Left ventricle myocardium inferior (tissue), 1 donor: Measurements from ENCODE around the gene MAP3K10. TPM values are rescaled to one million over a fixed set of nuclear protein-coding genes. Genes with fewer than 3 reads are reported as not detected.
"Not testable (repeated sequence)": the region's sequence is repeated elsewhere in the genome, so short reads cannot be mapped to it uniquely, and the experiment has no call there.

Source experiments
- DNase-seq: peaks from one replicate; pipeline ENCODE4 v3.0.0-alpha.2; 2020
- H3K27ac ChIP-seq: fragments of 200-600 bp; replicated peaks from 2 replicates; pipeline ENCODE4 v1.8.0; 2021
- H3K27me3 ChIP-seq: fragments of 200-600 bp; 2 replicates; pipeline ENCODE4 v1.8.0; 2021; ENCODE audit warnings: low read depth
- H3K36me3 ChIP-seq: fragments of 200-600 bp; 2 replicates; pipeline ENCODE4 v1.8.0; 2021
- H3K4me1 ChIP-seq: fragments of 200-600 bp; 2 replicates; pipeline ENCODE4 v1.8.0; 2021
- H3K4me3 ChIP-seq: fragments of 200-600 bp; 2 replicates; pipeline ENCODE4 v1.8.0; 2021; ENCODE audit warnings: mild to moderate bottlenecking, moderate library complexity
- H3K9me3 ChIP-seq: fragments of 200-600 bp; replicated peaks from 2 replicates; pipeline ENCODE4 v1.8.0; 2021
- CTCF ChIP-seq: fragments of 200-600 bp; IDR thresholded peaks from 2 replicates; pipeline ENCODE4 v1.8.0; 2021; ENCODE audit warnings: antibody characterized with exemption, mild to moderate bottlenecking, borderline replicate concordance
- intact Hi-C: fragments of 100-400 bp; cut with micrococcal nuclease; formaldehyde crosslinking; loops from one replicate; pipeline ENCODE4 v1.11.0; 2022
- total RNA-seq: library from RNA; stranded (reverse); fragmentation: NEBNext Ultra II Directional; extraction: Animal tissue kit (Norgen Biotek cat#: 25700); gene quantifications from one replicate; pipeline ENCODE4 v1.2.1, GENCODE V29; 2021
- donor health status: DM: no; HTN: yes; CAD: no; lungs with severe emphysema.

The MAP3K10 gene
- total RNA-seq, 1 donor from 2014 or later, result 17.1 TPM

- TF ChIP-seq CTCF, result peak; percentile 64
- Histone ChIP-seq H3K4me3 (no peak overlapping the region), H3K27me3 (peaks cover 34% of the 10 kb centered on the region), H3K9me3 (no peaks in the 10 kb centered on the region), H3K4me1 (no peaks in the 10 kb centered on the region), H3K36me3 (no peaks in the 10 kb centered on the region), H3K27ac (no peak overlapping the region)
- intact Hi-C loops, result no loop called here
- peak; percentile 36 for DNase-seq
These were observed 25.8 kb upstream of the MAP3K10 start for GRCh38 chr19:40165362-40165937.

- H3K27me3 ChIP-seq, result peaks cover 44% of the 10 kb centered on the region
- H3K4me3 ChIP-seq, intact Hi-C loops, H3K4me1 ChIP-seq, H3K36me3 ChIP-seq, H3K9me3 ChIP-seq, DNase-seq, H3K27ac ChIP-seq: not testable (repeated sequence)
These were observed 21.5 kb upstream of the MAP3K10 start for GRCh38 chr19:40169482-40170302.

GRCh38 chr19:40170303-40170989 lies 20.8 kb upstream of the MAP3K10 start:
- H3K27me3 ChIP-seq, result peaks cover 44% of the 10 kb centered on the region
- H3K4me1 ChIP-seq, DNase-seq, H3K27ac ChIP-seq, H3K36me3 ChIP-seq, H3K9me3 ChIP-seq, intact Hi-C loops, H3K4me3 ChIP-seq: not testable (repeated sequence)

GRCh38 chr19:40171293-40171692 lies 19.9 kb upstream of the MAP3K10 start:
- H3K36me3 ChIP-seq, DNase-seq, H3K9me3 ChIP-seq, H3K4me3 ChIP-seq, H3K4me1 ChIP-seq, H3K27ac ChIP-seq, intact Hi-C loops: not testable (repeated sequence)
- peaks cover 44% of the 10 kb centered on the region for H3K27me3 ChIP-seq

- Histone ChIP-seq H3K4me1 (peaks cover 8% of the 10 kb centered on the region), H3K36me3 (no peaks in the 10 kb centered on the region), H3K27me3 (peaks cover 31% of the 10 kb centered on the region), H3K9me3 (no peaks in the 10 kb centered on the region), H3K27ac (no peak overlapping the region), H3K4me3 (no peak overlapping the region)
- intact Hi-C loops, result no loop called here
- no peak for TF ChIP-seq CTCF
- no peak for DNase-seq
These were observed 17.1 kb upstream of the MAP3K10 start for GRCh38 chr19:40174092-40174491.

GRCh38 chr19:40175820-40176219 lies 15.4 kb upstream of the MAP3K10 start:
- intact Hi-C loops, result no loop called here
- TF ChIP-seq CTCF, result no peak
- no peak overlapping the region for H3K27ac ChIP-seq

More at GRCh38 chr19:40175820-40176219, 15.4 kb upstream of the MAP3K10 start:
- DNase-seq, result no peak
- Histone ChIP-seq H3K9me3 (no peaks in the 10 kb centered on the region), H3K4me3 (no peak overlapping the region), H3K4me1 (peaks cover 8% of the 10 kb centered on the region), H3K36me3 (no peaks in the 10 kb centered on the region), H3K27me3 (peaks cover 14% of the 10 kb centered on the region)
